ENCODE results near the gene ZWINT.

DNA sequence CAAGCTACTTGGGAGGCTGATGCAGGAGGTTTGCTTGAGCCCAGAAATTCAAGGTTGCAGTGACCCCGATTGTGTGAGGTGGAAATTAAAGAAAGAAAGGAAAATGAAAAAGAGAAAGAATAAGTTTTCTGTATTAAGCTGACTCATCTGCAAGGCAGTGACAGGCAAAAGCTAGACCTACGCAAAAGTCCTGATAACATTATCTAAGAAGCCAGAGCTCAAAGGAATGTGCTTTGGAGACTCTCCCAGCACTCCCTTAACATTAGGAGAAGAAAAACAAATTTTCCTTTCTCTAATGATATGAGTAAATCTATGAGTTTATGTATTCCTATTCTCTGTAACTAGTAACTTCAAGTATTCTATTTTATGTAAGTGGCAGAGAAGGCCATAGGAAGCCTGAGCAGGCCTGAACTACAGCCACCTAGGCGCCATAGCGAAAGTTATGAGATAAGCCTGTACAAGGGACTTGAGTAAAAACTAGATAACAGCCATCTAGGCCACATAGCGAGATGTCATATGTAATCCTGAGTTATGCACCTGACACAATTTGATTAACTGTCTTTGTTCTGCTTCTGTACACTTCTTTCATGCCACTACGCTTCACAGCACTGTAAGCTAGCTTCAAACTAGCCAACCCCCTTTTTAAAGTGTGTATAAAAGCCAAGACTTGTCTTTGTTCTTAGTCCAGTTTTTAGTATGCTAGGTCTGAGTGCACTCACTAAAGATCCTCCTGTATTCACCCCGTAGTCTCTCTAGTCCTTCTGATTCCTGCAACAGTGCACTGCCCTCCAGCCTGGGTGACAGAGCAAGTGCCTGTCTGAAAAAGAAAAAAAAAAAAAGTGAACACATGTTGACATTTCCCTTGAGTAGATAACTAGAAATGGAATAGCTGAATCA, 9.4 kb upstream of the ZWINT start:
- TF ChIP-seq, protein P1, sequence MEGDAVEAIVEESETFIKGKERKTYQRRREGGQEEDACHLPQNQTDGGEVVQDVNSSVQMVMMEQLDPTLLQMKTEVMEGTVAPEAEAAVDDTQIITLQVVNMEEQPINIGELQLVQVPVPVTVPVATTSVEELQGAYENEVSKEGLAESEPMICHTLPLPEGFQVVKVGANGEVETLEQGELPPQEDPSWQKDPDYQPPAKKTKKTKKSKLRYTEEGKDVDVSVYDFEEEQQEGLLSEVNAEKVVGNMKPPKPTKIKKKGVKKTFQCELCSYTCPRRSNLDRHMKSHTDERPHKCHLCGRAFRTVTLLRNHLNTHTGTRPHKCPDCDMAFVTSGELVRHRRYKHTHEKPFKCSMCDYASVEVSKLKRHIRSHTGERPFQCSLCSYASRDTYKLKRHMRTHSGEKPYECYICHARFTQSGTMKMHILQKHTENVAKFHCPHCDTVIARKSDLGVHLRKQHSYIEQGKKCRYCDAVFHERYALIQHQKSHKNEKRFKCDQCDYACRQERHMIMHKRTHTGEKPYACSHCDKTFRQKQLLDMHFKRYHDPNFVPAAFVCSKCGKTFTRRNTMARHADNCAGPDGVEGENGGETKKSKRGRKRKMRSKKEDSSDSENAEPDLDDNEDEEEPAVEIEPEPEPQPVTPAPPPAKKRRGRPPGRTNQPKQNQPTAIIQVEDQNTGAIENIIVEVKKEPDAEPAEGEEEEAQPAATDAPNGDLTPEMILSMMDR (conservative IDR thresholded peaks at IDR 0.05 in 1 of 2, IDR thresholded peaks at IDR 0.05 in 1 of 2; ENCODE audit: low read depth in 1 of 2, low read length in 2 of 2), result no peak
- TF ChIP-seq EZH2 (IDR thresholded peaks at IDR 0.05; ENCODE audit: low read length, missing control alignments), result no peak
